Pulmonary artery endothelial cell (primary cell): ENCODE data around the gene KRT14. TPM values are rescaled to one million over a fixed set of nuclear protein-coding genes. Genes with fewer than 3 reads are reported as not detected.
"Not testable (repeated sequence)": the region's sequence is repeated elsewhere in the genome, so short reads cannot be mapped to it uniquely, and the experiment has no call there.

Source experiments
- DNase-seq: peaks from one replicate; pipeline ENCODE4 v3.0.0-alpha.2; 2011; ENCODE audit warnings: low read depth, low spot score
- total RNA-seq: library from RNA; depleted of rRNA; stranded (reverse); fragments of >200 nt; gene quantifications from 2 replicates; pipeline ENCODE4 v1.2.3, GENCODE V29; 2014

The KRT14 gene
- total RNA-seq, 1 donor from 2014 or later: 0.07 TPM

DNA sequence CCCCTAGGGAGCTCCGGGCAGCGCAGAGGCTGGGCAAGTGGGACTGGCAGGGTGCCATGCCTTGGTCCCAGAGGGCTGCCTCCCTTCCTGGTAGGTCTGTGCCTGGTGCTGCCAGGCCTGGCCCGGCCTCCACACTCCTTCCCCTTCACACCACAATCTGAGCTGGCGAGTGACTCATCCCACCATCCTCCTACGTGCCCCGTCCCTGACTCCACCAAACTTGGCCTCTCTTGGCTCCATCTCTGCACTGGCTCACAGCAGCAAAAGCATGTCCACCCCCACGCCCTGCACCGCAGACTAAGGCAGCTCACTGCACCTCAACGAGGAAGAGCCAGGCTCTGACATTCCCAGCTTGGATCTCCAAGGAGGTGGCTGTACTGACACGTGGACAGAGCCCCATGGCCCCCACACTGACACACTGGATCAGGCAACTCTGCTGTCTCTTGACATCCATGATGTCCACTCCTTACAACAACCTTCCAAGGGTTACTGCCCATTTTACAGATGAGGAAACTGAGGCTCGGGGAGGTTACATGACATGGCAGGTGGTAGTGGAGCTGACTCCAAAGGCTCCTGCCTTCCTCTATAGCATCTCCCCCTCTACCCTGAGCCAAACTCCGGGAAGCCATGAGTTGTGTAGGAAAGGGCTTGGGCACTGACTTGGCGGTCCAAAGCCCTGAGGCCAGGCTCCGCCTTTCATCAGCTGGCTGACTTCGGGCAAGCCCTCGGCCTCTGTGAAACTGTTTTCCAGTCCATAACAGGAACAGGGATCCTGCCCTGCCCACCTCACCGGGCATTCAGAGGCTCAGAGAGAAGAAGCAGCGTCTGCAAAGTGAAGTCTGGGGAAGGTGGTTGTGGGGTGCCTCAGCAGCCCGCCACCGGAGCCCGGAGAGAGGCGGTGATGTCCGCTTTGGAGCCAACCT lies 38.5 kb downstream of the KRT14 start:
- peak; percentile 44 for DNase-seq

DNA sequence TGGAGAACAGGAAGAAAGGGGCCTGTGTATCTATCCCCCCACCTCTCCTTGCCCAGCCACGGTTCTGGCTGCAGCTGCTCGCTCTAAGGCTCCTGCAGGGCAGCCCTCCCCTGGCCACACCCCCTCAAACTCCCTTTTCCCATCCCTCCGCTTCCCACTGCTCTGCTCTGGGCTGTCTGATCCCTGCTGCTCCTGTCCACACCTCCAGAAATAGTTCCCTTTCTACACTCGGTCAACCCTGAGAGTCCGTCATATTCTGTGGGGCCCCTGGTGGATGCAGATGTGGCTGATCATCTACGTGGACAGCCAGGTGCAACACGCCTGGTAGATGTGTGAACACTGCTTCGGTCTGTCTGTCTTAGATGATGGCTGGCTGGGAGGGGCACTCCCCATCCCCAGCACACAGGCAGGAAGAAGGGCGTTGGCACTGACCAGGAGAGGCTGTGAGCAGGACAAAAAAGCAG lies 39.3 kb downstream of the KRT14 start:
- no peak for DNase-seq

DNA sequence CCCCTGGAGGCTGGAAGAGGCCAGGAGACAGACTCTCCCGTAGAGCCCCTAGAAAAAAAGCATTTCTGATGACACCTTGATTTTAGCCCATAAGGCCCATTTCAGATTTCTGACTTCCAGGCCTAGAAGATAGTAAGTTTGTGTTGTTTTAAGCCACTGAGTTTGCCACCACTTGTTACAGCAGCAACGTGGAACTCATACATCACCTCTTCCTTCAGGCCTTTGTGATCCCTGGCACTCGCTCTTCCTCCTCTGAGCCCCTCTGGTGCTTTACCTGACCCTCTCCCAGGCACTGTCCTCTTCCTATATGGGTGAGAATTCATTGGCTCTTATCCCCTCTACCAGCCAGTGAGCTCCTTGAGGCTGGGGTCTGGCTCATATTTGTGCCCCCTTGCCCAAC lies 39.9 kb downstream of the KRT14 start:
- DNase-seq: no peak

DNA sequence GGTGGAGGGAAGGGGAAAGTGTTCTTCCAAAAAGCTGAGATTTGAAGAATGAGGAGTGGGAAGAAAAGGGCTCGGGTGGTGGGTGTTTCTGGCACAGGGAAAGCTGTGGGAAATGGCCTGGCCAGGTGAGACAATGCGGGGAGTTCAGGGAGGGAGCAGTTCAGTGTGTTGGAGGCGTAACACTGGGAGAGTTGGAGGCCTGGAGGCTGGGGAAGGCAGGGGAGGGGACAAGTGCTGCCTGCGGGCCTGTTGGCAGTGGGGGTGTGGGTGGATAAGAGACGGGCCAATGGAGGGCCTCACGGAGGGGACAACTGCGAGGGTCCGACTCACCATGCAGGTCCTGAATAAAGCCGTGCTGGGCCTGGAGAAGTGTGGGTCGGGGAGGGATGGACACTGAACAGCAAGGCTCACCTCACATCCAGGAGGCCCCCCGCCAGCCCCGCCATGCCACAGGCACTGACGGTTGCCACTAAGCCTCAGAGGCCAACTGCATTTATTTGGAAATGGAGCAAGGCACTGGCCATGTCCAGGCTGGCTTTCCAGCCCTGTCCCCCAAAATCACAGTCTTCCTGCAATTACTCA lies 40.8 kb downstream of the KRT14 start:
- no peak for DNase-seq

DNA sequence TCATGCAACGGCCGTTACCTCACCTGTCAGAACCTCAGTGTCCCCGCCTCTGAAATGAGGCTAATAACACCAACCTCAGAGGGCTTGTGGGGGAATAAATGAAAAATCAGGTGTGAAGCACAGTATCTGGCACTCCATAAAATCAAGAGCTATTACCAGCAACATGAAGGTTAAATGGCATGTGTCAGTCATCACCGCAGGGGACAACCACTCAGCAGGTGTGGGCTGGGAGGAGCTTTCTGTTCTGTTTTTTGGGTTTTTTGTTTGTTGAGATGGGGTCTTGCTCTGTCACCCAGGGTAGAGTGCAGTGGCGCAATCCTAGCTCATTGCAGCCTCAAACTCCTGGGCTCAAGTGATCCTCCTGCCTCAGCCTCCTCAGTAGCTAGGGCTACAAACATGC lies 41.8 kb downstream of the KRT14 start:
- no peak for DNase-seq

DNA sequence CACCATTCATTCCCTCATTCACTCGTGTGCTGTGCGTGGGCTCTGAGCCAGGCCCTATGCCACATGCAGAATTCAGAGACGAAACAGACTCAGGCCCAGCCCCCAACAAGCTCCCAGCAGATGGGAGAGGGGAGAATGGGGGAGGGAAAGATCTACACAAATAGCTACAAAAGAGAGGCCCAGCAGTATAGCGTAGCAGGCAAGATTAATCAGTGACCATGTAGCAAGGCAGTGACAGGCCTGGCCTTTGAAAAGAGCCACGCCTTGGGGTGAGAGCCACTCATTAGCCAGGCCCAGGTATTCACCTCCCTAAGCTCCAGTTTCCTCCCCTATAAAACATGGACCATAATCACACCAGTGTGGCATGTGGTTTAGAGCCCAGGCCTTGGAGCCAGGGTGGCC lies 42.2 kb downstream of the KRT14 start:
- DNase-seq: no peak

DNA sequence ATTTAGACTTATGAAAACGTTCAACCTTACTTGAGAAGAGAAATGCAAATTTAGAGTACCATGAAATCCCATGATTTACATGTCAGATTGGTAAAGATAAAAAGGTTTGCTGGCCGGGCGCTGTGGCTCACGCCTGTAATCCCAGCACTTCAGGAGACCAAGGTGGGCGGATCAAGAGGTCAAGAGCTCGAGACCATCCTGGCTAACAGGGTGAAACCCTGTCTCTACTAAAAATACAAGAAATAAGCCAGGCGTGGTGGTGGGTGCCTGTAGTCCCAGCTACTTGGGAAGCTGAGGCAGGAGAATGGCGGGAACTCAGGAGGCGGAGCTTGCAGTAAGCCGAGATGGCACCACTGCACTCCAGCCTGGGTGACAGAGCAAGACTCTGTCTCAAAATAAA lies 43.9 kb downstream of the KRT14 start:
- DNase-seq: not testable (repeated sequence)

DNA sequence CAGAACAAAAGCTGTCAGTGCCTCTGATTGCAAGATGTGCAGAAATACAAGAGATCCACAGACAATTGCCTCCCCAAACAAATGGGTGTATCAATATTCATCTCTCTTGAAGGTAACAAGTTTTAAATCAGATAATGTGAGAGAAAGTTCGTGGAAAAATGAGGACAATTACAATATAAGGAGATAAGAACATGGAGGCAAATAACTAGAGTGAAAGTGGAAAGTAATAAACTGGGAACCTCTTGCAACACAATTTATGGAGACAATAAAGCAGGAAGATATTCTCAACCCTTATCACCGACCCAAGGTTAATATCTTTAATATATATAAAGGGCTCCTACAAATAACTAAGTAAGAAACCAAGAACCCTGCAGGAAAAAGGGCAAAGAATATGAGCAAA lies 44.3 kb downstream of the KRT14 start:
- DNase-seq: no peak

DNA sequence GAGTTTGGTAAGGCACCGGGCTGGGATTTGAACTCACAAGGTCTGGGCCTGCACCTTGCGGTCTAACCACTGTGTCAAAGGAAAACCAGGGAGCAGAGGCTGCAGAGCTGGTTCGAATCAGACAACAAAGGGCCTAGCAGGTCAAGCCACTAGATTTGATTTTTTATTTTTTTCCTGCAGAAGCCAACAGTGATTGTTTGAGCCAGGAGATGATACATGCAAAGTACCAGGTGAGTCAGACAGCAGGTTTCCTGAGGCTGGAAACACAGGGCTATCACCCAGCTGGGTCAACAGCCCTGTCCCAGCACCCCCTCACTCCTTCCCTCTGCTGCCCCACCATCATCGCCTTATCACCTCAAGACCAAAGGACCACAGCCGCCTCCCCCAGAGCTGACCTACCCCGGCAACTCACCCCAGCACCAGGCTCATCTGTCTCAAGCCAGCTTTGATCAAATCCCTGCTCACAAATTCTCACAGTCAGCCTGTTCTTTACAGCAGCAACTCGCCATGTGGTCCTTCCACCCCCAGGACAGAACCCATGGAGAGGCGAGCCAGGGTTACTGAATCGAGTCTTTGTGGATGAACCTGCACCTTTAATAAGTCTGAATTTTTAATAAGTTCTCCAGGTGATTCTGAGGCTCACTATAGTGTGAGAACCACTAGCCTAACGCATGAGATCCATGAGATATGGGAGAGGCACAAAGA lies 45.6 kb downstream of the KRT14 start:
- DNase-seq: no peak

DNA sequence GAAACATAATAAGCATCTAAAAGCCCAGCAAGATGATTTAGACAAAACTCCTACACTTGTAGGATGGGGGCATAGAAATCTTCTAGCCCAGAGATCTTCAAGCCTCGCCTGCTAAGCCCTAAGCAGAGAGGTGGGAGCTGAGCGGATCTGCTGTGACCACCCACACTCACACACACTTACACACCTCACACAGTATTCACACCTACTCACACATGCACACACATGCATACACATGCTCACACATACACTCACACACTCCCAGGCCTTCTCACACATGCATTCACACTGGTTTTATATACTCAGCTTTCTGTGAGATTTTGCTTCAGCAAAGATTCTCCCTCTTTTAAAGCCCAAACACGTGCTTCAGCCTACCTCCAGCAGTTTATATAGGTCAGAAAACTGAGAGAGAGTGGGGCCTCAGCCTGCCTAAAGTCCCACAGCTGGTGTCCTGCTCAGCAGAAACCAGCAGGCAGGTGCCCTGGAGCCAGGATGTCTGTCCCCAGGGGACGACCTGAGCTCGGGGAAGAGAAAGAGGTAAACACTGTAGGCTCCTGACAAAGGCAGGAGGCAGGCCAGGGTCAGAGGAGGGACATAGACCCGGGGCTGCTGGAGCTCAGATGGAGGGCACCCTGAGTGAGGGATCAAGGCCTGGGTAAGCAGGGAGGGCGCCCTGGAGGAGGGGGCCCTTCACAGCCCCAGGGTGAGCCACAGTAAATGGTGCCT lies 46.6 kb downstream of the KRT14 start:
- DNase-seq: no peak

DNA sequence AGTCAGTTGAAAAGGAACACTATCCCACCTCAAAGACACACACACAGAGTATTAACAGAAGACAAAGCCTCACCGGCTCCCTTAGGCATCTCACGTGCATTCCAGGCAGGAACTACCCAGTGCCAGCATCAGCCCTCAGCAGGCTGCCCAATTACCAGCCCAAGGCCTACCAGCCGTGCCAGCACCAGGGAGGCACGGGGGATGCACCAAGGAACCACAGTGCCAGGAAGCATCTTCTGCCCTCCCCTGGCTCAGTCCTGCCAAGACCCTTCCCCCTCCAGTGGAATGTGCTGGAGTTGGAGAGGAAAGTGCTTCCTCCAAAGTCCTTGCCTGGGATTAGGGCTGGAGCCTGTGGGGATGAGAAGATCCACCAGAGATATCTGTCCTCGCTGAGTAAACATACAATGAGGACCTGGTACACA lies 47.6 kb downstream of the KRT14 start:
- DNase-seq: no peak

DNA sequence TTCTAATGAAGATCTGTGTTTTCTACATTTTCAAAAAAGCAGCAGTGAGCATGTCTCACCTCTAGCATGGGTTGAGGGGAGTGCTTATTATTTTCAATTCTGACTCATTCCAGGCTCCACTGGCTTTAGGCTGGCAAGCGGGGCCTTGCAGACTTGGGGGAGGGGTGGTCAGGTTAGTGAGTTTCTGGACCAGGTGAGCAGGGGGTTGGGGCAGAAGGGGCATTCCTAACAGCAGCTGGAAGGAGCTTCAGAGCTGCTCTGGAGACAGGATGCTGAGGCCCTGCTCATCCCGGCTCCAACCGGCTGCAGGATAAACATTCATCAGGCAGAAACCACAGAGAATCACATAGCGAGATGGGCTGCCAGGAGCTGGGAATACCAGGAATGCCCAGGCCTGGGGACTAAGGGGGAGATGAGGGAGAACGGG lies 48.1 kb downstream of the KRT14 start:
- DNase-seq: no peak

DNA sequence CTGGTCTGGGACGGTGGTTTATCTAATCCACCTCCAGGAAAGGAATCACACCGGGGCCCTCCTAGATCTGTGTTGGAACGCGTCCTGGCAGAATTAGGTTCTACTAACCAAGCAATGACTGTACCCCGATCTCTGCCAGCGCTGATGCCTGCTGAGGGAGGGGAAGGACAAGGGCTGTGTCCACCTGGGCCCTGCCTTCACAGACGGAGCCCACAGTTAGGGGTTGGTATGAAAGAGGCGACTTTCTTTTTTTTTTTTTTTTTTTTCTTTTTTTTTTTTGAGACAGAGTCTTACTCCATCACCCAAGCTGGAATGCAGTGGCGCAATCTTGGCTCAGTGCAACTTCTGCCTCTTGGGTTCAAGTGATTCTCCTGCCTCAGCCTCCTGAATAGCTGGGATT lies 48.7 kb downstream of the KRT14 start:
- no peak for DNase-seq

DNA sequence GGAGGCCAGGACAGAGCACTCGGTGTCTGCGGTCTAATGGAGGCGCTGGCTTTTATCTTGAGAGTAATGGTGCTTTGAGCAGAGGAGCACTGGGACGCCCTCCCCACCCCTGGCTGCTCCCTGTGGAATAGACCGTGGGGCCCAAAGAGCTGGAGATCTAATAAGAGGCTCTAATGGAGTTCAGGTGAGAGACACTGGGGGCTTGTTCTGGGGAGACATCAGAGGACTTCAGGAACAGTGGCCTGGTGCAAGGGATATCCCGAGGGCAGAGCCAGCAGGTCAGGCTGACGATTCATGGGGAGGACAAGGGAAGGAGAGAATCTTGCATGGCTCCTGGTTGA lies 49.1 kb downstream of the KRT14 start:
- no peak for DNase-seq

DNA sequence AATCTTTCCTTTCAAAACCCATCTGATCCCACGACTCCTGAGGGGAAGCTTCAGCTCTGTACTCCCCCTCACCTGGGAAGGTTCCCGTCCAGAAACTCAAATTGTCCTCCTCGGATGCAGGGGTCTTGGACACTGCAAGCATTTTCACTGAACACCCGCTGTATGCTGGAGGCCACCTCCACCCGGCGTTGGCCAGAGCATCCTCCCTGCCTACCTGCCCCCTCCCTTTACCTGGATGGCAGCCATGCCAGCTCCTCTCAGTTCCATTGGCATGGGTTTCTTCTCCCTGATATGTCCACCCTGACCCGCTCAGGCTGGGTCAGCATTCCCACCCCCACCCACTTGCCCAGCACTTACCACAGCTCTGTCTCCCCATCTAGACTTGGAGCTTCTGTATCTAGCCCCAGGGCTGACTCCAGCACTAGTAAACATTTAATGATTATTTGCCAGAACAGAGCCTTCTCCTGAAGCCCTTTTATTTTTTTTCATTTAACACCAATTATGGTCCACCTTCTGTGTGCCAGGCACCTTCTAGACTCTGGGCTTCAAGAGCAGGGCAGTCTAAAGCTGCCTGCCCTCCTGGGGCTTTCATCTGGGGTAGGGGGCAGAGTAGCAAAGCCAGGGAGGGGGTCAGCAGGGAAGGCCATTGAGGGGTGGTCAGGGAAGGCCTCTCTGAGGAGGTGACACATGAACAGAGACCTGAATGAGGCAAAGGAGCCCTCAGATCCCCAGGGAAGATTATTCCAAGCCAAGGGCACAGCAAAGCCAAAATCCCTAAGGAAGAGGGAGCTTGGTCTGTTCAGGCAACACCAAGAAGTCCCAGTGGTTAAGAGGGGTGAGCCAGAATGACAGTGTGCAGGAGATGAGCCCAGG lies 49.7 kb downstream of the KRT14 start:
- DNase-seq: no peak

DNA sequence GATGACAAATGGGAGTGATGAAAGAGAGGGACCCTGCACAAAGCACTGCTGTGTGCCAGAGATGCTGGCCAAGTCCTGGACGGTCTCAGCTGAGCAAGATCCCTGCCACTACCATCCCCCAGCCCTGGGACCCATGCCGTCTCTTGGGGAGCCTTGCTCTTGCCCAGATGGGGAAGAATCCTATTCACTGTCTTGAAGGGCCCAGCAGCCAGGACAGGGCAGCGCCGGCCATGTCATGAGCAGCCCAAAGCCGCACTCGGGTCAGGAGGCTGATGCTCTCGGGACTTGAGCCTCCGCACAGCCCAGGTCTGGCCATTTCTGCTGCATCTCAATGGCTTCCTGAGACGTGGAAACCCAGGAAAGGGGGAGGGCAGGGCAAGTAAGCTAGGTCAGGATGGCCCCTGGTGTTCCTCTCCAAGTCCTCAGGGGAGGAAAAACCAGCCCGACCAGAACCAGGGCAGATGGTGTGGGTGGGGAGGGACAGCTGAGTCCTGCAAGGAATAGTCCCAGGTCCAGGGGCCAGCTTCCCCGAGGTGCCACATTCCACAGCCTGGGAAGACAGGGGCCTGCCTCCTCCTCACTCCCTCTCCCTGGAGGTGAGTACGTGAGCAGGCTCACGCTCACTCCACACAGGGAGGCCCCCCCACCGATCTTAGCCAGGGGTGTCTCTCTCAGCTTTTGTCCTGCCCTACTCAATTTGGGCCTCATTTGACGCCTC lies 50.8 kb downstream of the KRT14 start:
- DNase-seq: no peak

DNA sequence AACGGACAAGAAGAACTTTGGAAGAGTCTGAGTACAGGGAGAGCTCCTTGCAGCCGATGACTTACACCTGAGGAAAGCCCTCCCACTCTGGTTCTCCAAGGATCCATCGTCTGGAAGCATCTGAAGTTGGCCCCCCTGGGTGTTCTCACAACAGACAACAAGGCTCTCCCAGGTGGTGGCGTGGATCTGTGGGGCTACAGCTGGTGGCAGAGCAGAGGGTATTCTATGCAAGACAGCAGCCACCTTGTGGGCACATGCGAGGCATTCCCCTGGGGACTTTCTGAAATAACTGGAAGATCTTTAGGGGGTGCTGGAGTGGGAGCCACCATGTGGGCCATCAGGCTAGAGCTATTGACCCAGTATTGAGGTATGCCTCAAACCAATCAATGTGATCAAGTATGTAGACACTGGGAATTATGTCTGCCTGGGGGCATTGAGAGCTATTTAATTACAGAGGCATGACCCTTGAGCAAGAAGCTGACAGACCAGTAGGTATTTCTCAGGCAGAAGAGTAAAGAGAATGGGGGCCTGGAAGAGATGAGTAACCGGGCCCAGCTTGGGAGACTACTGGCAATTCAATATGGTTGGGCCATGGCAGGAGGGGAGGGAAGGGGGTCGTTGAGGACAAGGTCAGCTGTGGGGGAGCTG lies 51.7 kb downstream of the KRT14 start:
- DNase-seq: no peak

DNA sequence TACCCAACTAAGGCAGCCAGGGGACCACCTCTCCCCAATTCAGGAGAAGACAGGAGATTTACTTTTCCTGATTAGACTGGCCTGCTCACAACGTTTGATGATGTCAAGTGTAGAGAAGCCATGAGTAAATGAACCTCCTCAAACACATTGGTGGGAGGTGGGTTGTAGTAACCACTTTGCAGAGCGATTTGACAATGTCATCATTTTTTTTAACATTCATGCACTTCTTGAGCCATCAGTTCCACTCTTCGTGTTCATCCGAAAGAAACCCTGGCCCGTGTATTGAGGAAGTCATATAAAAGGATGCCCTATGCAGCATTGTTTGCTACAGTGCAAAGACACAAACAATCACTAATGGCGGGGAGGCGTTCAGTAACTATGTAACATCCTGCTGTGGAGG lies 53.1 kb downstream of the KRT14 start:
- DNase-seq: no peak

DNA sequence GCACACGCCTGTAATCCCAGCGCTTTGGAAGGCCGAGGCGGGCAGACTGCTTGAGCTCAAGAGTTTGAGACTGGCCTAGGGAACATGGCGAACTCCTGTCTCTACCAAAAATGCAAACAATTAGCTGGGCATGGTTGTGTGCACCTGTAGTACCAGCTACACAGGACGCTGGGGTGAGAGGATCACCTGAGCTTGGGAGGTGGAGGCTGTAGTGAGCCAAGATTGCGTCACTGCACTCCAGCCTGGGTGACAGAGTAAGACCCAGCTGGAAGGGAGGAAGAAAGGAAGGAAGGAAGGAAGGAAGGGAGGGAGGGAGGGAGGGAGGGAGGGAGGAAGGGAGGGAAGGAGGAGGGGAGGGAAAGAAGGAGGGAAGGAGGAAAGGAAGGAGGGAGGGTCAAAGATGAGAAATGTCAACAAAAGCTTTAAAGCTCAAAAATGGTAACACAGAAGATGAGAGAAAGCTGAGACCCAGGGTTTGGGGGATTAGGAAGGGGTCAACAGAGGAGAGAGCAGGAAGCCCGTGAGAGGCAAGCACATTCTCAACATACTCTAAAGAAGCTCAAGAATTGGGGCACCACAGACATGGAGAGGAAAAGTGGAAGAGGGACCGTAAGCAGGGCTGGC lies 53.6 kb downstream of the KRT14 start:
- no peak for DNase-seq
